Epithelial cell of proximal tubule (primary cell): ENCODE results near the gene SMU1. TPM values are rescaled to one million over a fixed set of nuclear protein-coding genes. Genes with fewer than 3 reads are reported as not detected.

ENCODE experiments used
- DNase-seq: peaks from one replicate; pipeline ENCODE4 v3.0.0-alpha.2; 2011; ENCODE audit warnings: low read depth
- H3K4me3 ChIP-seq: 2 replicates; pipeline ENCODE4 v1.5.1; 2011; ENCODE audit warnings: low read depth, mild to moderate bottlenecking, low read length
- CTCF ChIP-seq: conservative IDR thresholded peaks from 2 replicates; pipeline ENCODE4 v1.5.1; 2012; ENCODE audit warnings: low read depth, mild to moderate bottlenecking, low read length
- total RNA-seq: library from RNA; depleted of rRNA; stranded (reverse); fragments of >200 nt; gene quantifications from 2 replicates; pipeline ENCODE4 v1.2.3, GENCODE V29; 2015

SMU1 gene
- total RNA-seq = 14.4 and 17.9 TPM in 2 replicates

- H3K4me3 ChIP-seq = peak within 1 kb of the TSS; percentile 67
- TF ChIP-seq CTCF = no peak
These were observed at the start of gene SMU1 for GRCh38 chr9:33076046-33077004. Gene SMU1, minus strand, starts transcription at chr9:33076674. Its CDS starts 66 bp downstream, at chr9:33076608.

GRCh38 chr9:33125461-33125860 lies 49.0 kb upstream of the SMU1 start:
- DNase-seq = no peak
- no peak overlapping the region for H3K4me3 ChIP-seq
- TF ChIP-seq CTCF = no peak

More at GRCh38 chr9:33076046-33077004, at the start of gene SMU1:
- peak; percentile 80 for DNase-seq

GRCh38 chr9:33124751-33125381 lies 48.4 kb upstream of the SMU1 start:
- H3K4me3 ChIP-seq = no peak overlapping the region
- no peak for DNase-seq
- no peak for TF ChIP-seq CTCF

GRCh38 chr9:33124046-33124445 lies 47.6 kb upstream of the SMU1 start:
- TF ChIP-seq CTCF = no peak
- no peak overlapping the region for H3K4me3 ChIP-seq
- no peak for DNase-seq

- no peak for DNase-seq
- H3K4me3 ChIP-seq = no peak overlapping the region
- TF ChIP-seq CTCF = no peak
These were observed 47.0 kb upstream of the SMU1 start for GRCh38 chr9:33123407-33124031.

GRCh38 chr9:33120620-33121019 lies 44.1 kb upstream of the SMU1 start:
- no peak for TF ChIP-seq CTCF
- DNase-seq = no peak
- no peak overlapping the region for H3K4me3 ChIP-seq
